Liver (tissue), 9 donors: ENCODE measurements around the gene PSMB3. TPM values are rescaled to one million over a fixed set of nuclear protein-coding genes. Genes with fewer than 3 reads are reported as not detected.

Experiments used
- DNase-seq: peaks from one replicate; pipeline ENCODE4 v3.0.0-alpha.2; 2017; ENCODE audit warnings: low spot score
- H3K27ac ChIP-seq, 2 donors: one replicate each; pipeline ENCODE4 v1.7.0; 2013; ENCODE audit warnings: inconsistent platforms in 2 of 2, low read length in 2 of 2, control low read depth in 1 of 2, low read depth in 1 of 2, mild to moderate bottlenecking in 1 of 2
- H3K27me3 ChIP-seq, 4 donors: one replicate each; pipeline versions ENCODE4 v1.6.1 to v1.7.0; 2013; ENCODE audit warnings: low read length in 3 of 4, inconsistent platforms in 1 of 4, mild to moderate bottlenecking in 1 of 4, moderate library complexity in 1 of 4; ENCODE audit not compliant: control insufficient read depth in 4 of 4, insufficient read depth in 4 of 4
- H3K36me3 ChIP-seq, 4 donors: one replicate each; pipeline versions ENCODE4 v1.6.1 to v1.7.0; 2013; ENCODE audit warnings: low read length in 3 of 4, mild to moderate bottlenecking in 3 of 4, low read depth in 1 of 4, moderate library complexity in 1 of 4; ENCODE audit not compliant: control insufficient read depth in 4 of 4, insufficient read depth in 3 of 4
- H3K4me1 ChIP-seq, 4 donors: one replicate each; pipeline versions ENCODE4 v1.6.1 to v1.7.0; 2013; ENCODE audit warnings: low read length in 3 of 4, mild to moderate bottlenecking in 3 of 4, moderate library complexity in 1 of 4; ENCODE audit not compliant: control insufficient read depth in 4 of 4, insufficient read depth in 4 of 4
- H3K4me3 ChIP-seq, 3 donors: one replicate each; pipeline versions ENCODE4 v1.6.1 to v1.7.0; 2013; ENCODE audit warnings: low read length in 3 of 3, control low read depth in 1 of 3, low read depth in 1 of 3, mild to moderate bottlenecking in 1 of 3
- H3K9ac ChIP-seq, 2 donors: one replicate each; pipeline ENCODE4 v1.7.0; 2013; ENCODE audit warnings: low read length in 2 of 2, mild to moderate bottlenecking in 2 of 2, moderate library complexity in 2 of 2, control low read depth in 1 of 2, low read depth in 1 of 2
- H3K9me3 ChIP-seq, 4 donors: one replicate each; pipeline versions ENCODE4 v1.6.1 to v1.7.0; 2013; ENCODE audit warnings: low read length in 3 of 4; ENCODE audit not compliant: control insufficient read depth in 4 of 4
- ATF3 ChIP-seq: IDR thresholded peaks from 2 replicates; pipeline ENCODE4 v1.6.1; 2016; ENCODE audit warnings: antibody characterized with exemption
- CTCF ChIP-seq: fragments of 150-350 bp; IDR thresholded peaks from 2 replicates; pipeline ENCODE4 v1.5.1; 2017; ENCODE audit warnings: improper control_type of control experiment, low read depth, low read length; ENCODE audit not compliant: missing input control
- FOXA2 ChIP-seq: IDR thresholded peaks from 2 replicates; pipeline ENCODE4 v1.6.1; 2016; ENCODE audit warnings: antibody characterized with exemption
- GABPA ChIP-seq, 2 donors: IDR thresholded peaks in 1 of 2; conservative IDR thresholded peaks in 1 of 2; 2 replicates each; pipeline ENCODE4 v1.6.1; 2016; ENCODE audit warnings: antibody characterized with exemption in 2 of 2, mild to moderate bottlenecking in 1 of 2, moderate library complexity in 1 of 2
- HNF4G ChIP-seq: IDR thresholded peaks from 2 replicates; pipeline ENCODE4 v1.6.1; 2016; ENCODE audit warnings: antibody characterized with exemption
- MAX ChIP-seq: IDR thresholded peaks from 2 replicates; pipeline ENCODE4 v1.6.1; 2016; ENCODE audit warnings: antibody characterized with exemption
- NR2F2 ChIP-seq: IDR thresholded peaks from 2 replicates; pipeline ENCODE4 v1.6.1; 2016; ENCODE audit warnings: antibody characterized with exemption
- RAD21 ChIP-seq, 2 donors: IDR thresholded peaks; 2 replicates each; pipeline ENCODE4 v1.6.1; 2016; ENCODE audit warnings: antibody characterized with exemption in 2 of 2, mild to moderate bottlenecking in 2 of 2
- REST ChIP-seq: IDR thresholded peaks from 2 replicates; pipeline ENCODE4 v1.6.1; 2016; ENCODE audit warnings: antibody characterized with exemption, mild to moderate bottlenecking
- RXRA ChIP-seq, 2 donors: IDR thresholded peaks; 2 replicates each; pipeline ENCODE4 v1.6.1; 2017 to 2018; ENCODE audit warnings: antibody characterized with exemption in 2 of 2, mild to moderate bottlenecking in 1 of 2
- SP1 ChIP-seq: IDR thresholded peaks from 2 replicates; pipeline ENCODE4 v1.6.1; 2018; ENCODE audit warnings: antibody characterized with exemption, mild to moderate bottlenecking
- TAF1 ChIP-seq: conservative IDR thresholded peaks from 2 replicates; pipeline ENCODE4 v1.6.1; 2016; ENCODE audit warnings: antibody characterized with exemption, mild to moderate bottlenecking
- YY1 ChIP-seq: IDR thresholded peaks from 2 replicates; pipeline ENCODE4 v1.6.1; 2016; ENCODE audit warnings: antibody characterized with exemption, mild to moderate bottlenecking
- WGBS: extraction: QIAGEN DNeasy Blood & Tissue Kit; methylation state at CpG from one replicate; pipeline ENCODE4 v1.1.7; 2013; 5-methylcytosine and 5-hydroxymethylcytosine counted together
- polyA plus RNA-seq, 2 donors: library from polyadenylated mRNA; stranded (reverse) in 1 of 2; unstranded in 1 of 2; fragments of 200-250 nt in 1 of 2; fragments of >200 nt in 1 of 2; fragmentation: Nextera tagmentation in 1 of 2; extraction: Ambion mirVana in 1 of 2; gene quantifications; one replicate each; pipeline versions ENCODE4 v1.2.1 to v1.2.3, GENCODE V29; 2013 to 2015
- total RNA-seq, 2 donors: library from RNA; depleted of rRNA; stranded (reverse); fragments of >200 nt; gene quantifications; one replicate each; pipeline ENCODE4 v1.2.3, GENCODE V29; 2014
- TF ChIP-seq, protein P1 (sequence below): IDR thresholded peaks from 2 replicates; pipeline ENCODE4 v1.6.1; 2016; ENCODE audit warnings: antibody characterized with exemption
- donor health status: healthy.
- donor health status: healthy.
- donor health status: healthy.
- donor health status: healthy.
- donor health status: healthy.

Gene PSMB3
- total and polyA plus RNA-seq, 4 donors = 121 to 279 (median 169) TPM

GRCh38 chr17:38710604-38710962 lies 42.0 kb upstream of the PSMB3 start:
- H3K36me3 ChIP-seq = peaks cover 6 to 33% (median 10%) of the 10 kb centered on the region in 4 donors
- WGBS = 96% methylated on average over 3 of the region's 3 CpGs
- TF ChIP-seq NR2F2 (no peak), RXRA (IDR thresholded peaks at IDR 0.05) (no peak), GABPA (IDR thresholded peaks at IDR 0.05 in 1 of 2, conservative IDR thresholded peaks at IDR 0.05 in 1 of 2) (no peak), ATF3 (no peak), HNF4G (no peak), RAD21 (IDR thresholded peaks at IDR 0.05) (no peak), YY1 (no peak), CTCF (no peak), REST (no peak), MAX (no peak), FOXA2 (no peak), SP1 (no peak), TAF1 (no peak)

DNA sequence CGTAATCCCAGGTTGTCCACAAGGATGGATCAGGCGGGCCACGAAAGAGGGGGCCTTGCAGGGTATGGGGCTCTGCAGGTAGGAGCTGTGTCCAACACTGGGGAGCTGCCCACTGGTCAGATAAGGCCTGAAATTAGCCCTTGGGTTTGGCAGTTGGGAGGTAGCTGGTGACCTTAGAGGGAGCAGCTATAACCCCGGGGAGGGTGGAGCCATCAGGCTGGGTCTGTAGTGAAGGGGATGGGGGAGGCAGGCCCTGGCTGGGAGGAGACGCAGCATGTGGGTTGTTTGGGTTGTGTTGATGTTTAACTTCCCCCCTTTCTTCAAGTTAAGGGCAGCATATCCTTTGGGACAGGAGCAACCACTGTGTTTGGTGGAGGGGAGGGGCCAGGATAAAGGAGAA lies 41.6 kb upstream of the PSMB3 start:
- 86% methylated on average over 5 of the region's 5 CpGs for WGBS
- Histone ChIP-seq H3K4me3 (no peak overlapping the region), H3K36me3 (peaks cover 6 to 37% (median 12%) of the 10 kb centered on the region in 4 donors), H3K9me3 (no peaks in the 10 kb centered on the region), H3K4me1 (peaks cover 0 to 11% (median 4%) of the 10 kb centered on the region in 4 donors), H3K9ac (no peak overlapping the region), H3K27me3 (no peaks in the 10 kb centered on the region), H3K27ac (no peak overlapping the region)
- TF ChIP-seq SP1 (no peak), FOXA2 (no peak), CTCF (no peak), GABPA (IDR thresholded peaks at IDR 0.05 in 1 of 2, conservative IDR thresholded peaks at IDR 0.05 in 1 of 2) (no peak), NR2F2 (no peak)
- TF ChIP-seq, protein P1, sequence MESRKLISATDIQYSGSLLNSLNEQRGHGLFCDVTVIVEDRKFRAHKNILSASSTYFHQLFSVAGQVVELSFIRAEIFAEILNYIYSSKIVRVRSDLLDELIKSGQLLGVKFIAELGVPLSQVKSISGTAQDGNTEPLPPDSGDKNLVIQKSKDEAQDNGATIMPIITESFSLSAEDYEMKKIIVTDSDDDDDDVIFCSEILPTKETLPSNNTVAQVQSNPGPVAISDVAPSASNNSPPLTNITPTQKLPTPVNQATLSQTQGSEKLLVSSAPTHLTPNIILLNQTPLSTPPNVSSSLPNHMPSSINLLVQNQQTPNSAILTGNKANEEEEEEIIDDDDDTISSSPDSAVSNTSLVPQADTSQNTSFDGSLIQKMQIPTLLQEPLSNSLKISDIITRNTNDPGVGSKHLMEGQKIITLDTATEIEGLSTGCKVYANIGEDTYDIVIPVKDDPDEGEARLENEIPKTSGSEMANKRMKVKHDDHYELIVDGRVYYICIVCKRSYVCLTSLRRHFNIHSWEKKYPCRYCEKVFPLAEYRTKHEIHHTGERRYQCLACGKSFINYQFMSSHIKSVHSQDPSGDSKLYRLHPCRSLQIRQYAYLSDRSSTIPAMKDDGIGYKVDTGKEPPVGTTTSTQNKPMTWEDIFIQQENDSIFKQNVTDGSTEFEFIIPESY = no peak
- DNase-seq = no peak

More at GRCh38 chr17:38710604-38710962, 42.0 kb upstream of the PSMB3 start:
- H3K9ac ChIP-seq = no peak overlapping the region
- H3K27ac ChIP-seq = no peak overlapping the region
- no peaks in the 10 kb centered on the region for H3K27me3 ChIP-seq
- H3K9me3 ChIP-seq = no peaks in the 10 kb centered on the region
- H3K4me3 ChIP-seq = no peak overlapping the region
- peaks cover 0 to 12% (median 5%) of the 10 kb centered on the region in 4 donors for H3K4me1 ChIP-seq
- no peak for DNase-seq
